Stimulated activated CD8-positive, alpha-beta memory T cell treated with anti-CD3 and anti-CD28 coated beads, Interleukin-12 subunit alpha, Interleukin-12 subunit beta, amount 100 ng/mL, for 24 hours (primary cell): ENCODE data around the gene CD177.
"Not testable (repeated sequence)": the region's sequence is repeated elsewhere in the genome, so short reads cannot be mapped to it uniquely, and the experiment has no call there.

Experiments used
- DNase-seq: peaks from one replicate; pipeline ENCODE4 v3.0.0-alpha.2; 2020; ENCODE audit errors: extremely low read depth

Gene CD177

GRCh38 chr19:43380771-43381386 lies 27.4 kb downstream of the CD177 start:
- no peak for DNase-seq

- DNase-seq: not testable (repeated sequence)
Observed at GRCh38 chr19:43382586-43383216, 29.2 kb downstream of the CD177 start.

- DNase-seq: not testable (repeated sequence)
Observed at GRCh38 chr19:43383254-43383653, 29.8 kb downstream of the CD177 start.

GRCh38 chr19:43383759-43384158 lies 30.3 kb downstream of the CD177 start:
- DNase-seq: not testable (repeated sequence)

- not testable (repeated sequence) for DNase-seq
Observed at GRCh38 chr19:43390903-43391551, 37.5 kb downstream of the CD177 start.

- not testable (repeated sequence) for DNase-seq
Observed at GRCh38 chr19:43391552-43391935, 38.1 kb downstream of the CD177 start.

- not testable (repeated sequence) for DNase-seq
Observed at GRCh38 chr19:43393501-43393900, 40.0 kb downstream of the CD177 start.

- no peak for DNase-seq
Observed at GRCh38 chr19:43395561-43395960, 42.1 kb downstream of the CD177 start.

- no peak for DNase-seq
Observed at GRCh38 chr19:43406297-43406696, 52.8 kb downstream of the CD177 start.

GRCh38 chr19:43407416-43408005 lies 54.0 kb downstream of the CD177 start:
- no peak for DNase-seq

GRCh38 chr19:43408043-43408442 lies 54.6 kb downstream of the CD177 start:
- no peak for DNase-seq

- DNase-seq: no peak
Observed at GRCh38 chr19:43409415-43409814, 55.9 kb downstream of the CD177 start.

- DNase-seq: no peak
Observed at GRCh38 chr19:43412441-43412840, 59.0 kb downstream of the CD177 start.
